Urinary bladder (tissue), 4 donors: ENCODE data around the gene ATP11A. TPM values are rescaled to one million over a fixed set of nuclear protein-coding genes. Genes with fewer than 3 reads are reported as not detected.

Experiments used
- DNase-seq: peaks from one replicate; pipeline ENCODE4 v3.0.0-alpha.2; 2015; ENCODE audit errors: extremely low spot score
- H3K27ac ChIP-seq: one replicate; pipeline ENCODE4 v1.5.1; 2013; ENCODE audit warnings: low read depth, mild to moderate bottlenecking, moderate library complexity
- H3K36me3 ChIP-seq: one replicate; pipeline ENCODE4 v1.6.1; 2013; ENCODE audit warnings: mild to moderate bottlenecking, moderate library complexity; ENCODE audit not compliant: insufficient read depth
- H3K4me1 ChIP-seq: one replicate; pipeline ENCODE4 v1.6.1; 2013; ENCODE audit warnings: mild to moderate bottlenecking, moderate library complexity; ENCODE audit not compliant: insufficient read depth
- H3K4me3 ChIP-seq: one replicate; pipeline ENCODE4 v1.5.1; 2013; ENCODE audit warnings: low read depth, low read length
- WGBS: extraction: QIAGEN DNeasy Blood & Tissue Kit; methylation state at CpG from one replicate; pipeline ENCODE4 v1.1.7; 2013; 5-methylcytosine and 5-hydroxymethylcytosine counted together
- polyA plus RNA-seq: library from polyadenylated mRNA; stranded (reverse); fragments of 200-250 nt; gene quantifications from one replicate; pipeline ENCODE4 v1.2.3, GENCODE V29; 2013
- total RNA-seq: library from RNA; depleted of rRNA; stranded (reverse); fragments of >200 nt; gene quantifications from one replicate; pipeline ENCODE4 v1.2.3, GENCODE V29; 2014
- donor health status: healthy with polysubstance abuse.
- donor health status: healthy.

The ATP11A gene
- total and polyA plus RNA-seq, 2 donors: 11.4 to 26.2 TPM

- no peak for DNase-seq
- H3K27ac ChIP-seq: no peak overlapping the region
- no peaks in the 10 kb centered on the region for H3K4me1 ChIP-seq
- H3K36me3 ChIP-seq: no peaks in the 10 kb centered on the region
- no peak overlapping the region for H3K4me3 ChIP-seq
- WGBS: 70% methylated on average over 17 of the region's 17 CpGs
Measured at GRCh38 chr13:112734696-112735547, 45.1 kb downstream of the ATP11A start.

- 94% methylated on average over 17 of the region's 17 CpGs for WGBS
- Histone ChIP-seq H3K4me3 (no peak overlapping the region), H3K36me3 (no peaks in the 10 kb centered on the region), H3K4me1 (no peaks in the 10 kb centered on the region), H3K27ac (no peak overlapping the region)
- no peak for DNase-seq
Measured at GRCh38 chr13:112735791-112736190, 46.0 kb downstream of the ATP11A start.

DNA sequence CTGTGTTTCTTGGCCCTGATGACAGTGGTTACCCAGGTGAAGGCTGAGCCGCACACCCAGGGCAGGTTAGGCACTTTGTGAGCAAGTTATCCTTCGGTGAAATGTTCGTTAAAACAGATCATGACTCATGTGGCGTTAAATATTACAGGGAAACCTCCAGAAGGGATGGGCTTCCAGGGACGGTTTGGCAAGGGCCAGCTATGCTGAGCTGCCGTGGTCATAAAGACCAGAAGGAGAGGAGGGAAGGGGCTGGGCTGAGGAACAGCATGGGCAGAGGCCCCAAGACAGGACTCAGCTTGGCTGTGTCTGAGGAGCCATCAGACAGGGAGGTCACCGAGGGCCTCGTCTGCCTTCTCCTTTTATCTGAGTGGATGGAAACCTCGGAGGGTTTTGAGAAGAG lies 47.5 kb downstream of the ATP11A start:
- 95% methylated on average over 9 of the region's 9 CpGs for WGBS
- no peaks in the 10 kb centered on the region for H3K4me1 ChIP-seq
- H3K27ac ChIP-seq: no peak overlapping the region
- no peak for DNase-seq
- no peak overlapping the region for H3K4me3 ChIP-seq
- no peaks in the 10 kb centered on the region for H3K36me3 ChIP-seq

GRCh38 chr13:112738606-112739005 lies 48.8 kb downstream of the ATP11A start:
- DNase-seq: no peak
- WGBS: 89% methylated on average over 7 of the region's 7 CpGs
- Histone ChIP-seq H3K4me3 (no peak overlapping the region), H3K27ac (no peak overlapping the region), H3K4me1 (no peaks in the 10 kb centered on the region), H3K36me3 (no peaks in the 10 kb centered on the region)

DNA sequence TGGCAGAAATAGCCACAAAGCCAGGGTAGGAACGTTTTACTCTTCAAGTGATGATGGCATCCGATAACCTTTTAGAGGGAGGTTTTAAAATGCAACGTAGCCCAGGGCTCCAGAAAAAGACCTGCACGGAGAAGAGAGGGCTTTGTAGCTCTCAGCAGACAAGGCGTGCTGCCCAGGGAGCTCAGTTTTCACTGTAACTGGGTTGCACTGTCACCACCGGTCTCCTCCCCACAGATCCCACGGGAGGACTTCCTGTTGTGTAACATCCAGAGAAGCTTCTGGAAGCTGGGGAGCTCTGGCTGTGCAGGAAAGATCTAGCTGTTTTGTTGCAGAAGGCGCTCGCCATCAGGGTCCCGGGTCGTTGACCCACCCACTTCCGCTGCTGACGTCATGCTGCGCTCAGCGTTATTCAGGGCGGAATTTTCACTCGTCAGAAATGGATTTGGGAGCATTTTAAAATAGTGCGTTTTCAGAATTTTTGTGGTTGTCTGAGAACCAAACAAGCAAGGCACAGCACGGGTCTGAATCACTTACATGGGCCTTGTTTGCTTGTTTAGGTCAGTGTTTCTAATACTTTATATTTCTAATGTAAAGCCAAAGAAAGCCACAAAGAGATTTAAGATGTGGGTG lies 50.8 kb downstream of the ATP11A start:
- WGBS: 56% methylated on average over 19 of the region's 19 CpGs
- no peaks in the 10 kb centered on the region for H3K36me3 ChIP-seq
- no peaks in the 10 kb centered on the region for H3K4me1 ChIP-seq
- no peak overlapping the region for H3K4me3 ChIP-seq
- no peak for DNase-seq
- H3K27ac ChIP-seq: peak overlapping the region; percentile 92

GRCh38 chr13:112741185-112741755 lies 51.4 kb downstream of the ATP11A start:
- Histone ChIP-seq H3K4me3 (no peak overlapping the region), H3K36me3 (no peaks in the 10 kb centered on the region), H3K4me1 (no peaks in the 10 kb centered on the region), H3K27ac (peak overlapping the region; percentile 92)
- WGBS: 76% methylated on average over 15 of the region's 15 CpGs
- DNase-seq: no peak

- Histone ChIP-seq H3K4me1 (no peaks in the 10 kb centered on the region), H3K4me3 (no peak overlapping the region), H3K27ac (no peak overlapping the region), H3K36me3 (no peaks in the 10 kb centered on the region)
- 94% methylated on average over 18 of the region's 18 CpGs for WGBS
- DNase-seq: no peak
Measured at GRCh38 chr13:112741835-112742570, 52.2 kb downstream of the ATP11A start.

GRCh38 chr13:112742583-112742982 lies 52.7 kb downstream of the ATP11A start:
- no peaks in the 10 kb centered on the region for H3K36me3 ChIP-seq
- no peak for DNase-seq
- WGBS: 97% methylated on average over 14 of the region's 14 CpGs

DNA sequence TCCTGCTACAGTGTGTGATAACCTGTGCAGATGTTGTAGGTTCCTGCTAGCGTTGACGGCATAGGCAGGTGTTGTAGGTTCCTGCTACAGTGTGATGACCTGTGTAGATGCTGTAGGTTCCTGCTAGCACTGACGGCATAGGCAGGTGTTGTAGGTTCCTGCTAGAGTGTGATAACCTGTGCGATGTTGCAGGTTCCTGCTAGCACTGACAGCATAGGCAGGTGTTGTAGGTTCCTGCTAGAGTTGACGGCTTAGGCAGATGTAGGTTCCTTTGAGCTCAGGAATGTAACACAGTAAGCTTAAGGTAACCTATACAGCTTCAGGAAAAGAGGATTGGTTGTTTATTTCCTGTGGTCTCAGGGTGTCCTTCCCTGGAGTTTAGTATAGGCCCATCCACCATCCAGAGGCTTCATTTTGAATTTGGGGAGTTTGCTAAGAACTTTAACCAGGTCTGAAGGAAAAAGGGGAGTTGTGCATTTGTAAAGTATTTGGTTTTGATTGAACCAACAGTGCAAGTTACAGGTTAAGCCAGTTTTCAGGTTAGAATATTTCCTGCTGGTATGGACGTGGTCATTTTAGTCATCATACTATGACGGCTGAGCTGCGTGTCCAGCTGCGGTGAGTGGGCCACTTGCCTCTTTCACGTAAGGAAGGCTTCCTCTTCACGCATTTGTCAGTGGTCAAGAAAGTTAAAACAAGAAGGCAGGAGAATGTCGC lies 53.8 kb downstream of the ATP11A start:
- no peak overlapping the region for H3K27ac ChIP-seq
- H3K4me1 ChIP-seq: no peaks in the 10 kb centered on the region
- no peak overlapping the region for H3K4me3 ChIP-seq
- 93% methylated on average over 12 of the region's 12 CpGs for WGBS
- no peak for DNase-seq
- H3K36me3 ChIP-seq: no peaks in the 10 kb centered on the region

More at GRCh38 chr13:112742583-112742982, 52.7 kb downstream of the ATP11A start:
- Histone ChIP-seq H3K4me3 (no peak overlapping the region), H3K27ac (no peak overlapping the region), H3K4me1 (no peaks in the 10 kb centered on the region)

DNA sequence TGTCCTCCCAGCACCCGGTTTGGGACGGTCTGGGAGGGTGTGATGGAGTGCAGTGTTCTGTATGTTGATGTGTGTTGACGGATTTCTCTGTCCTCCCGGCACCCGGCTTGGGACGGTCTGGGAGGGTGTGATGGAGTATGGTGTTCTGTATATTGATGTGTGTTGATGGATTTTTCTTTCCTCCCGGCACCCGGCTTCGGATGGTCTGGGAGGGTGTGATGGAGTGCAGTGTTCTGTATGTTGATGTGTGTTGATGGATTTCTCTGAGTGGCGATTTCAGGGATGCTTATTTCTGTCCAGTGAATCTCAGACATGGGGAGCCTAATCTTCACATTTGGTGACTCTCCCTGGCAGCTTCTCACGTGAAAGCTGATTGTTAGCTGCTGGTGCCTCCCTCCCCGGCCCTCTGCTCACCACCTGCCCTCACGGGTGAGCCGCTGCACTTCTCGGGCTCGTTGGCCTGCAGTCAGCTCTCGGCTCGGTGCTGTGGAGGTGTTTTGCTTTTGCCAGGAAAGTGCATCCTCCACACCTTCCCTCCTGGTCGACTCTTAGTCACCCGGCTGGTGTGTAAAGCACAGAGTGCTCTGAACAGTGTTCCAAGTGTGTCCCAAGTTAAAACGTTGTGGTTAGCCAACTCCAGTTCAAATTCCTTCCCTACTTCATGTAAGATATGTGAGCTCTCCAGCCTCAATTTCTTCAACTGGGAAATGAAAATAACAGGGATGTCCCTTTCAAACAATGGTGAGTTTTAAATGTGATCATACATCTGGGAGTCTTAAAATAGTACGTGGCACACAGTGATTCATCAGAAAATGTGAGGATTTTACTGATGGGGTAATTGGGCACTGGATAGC lies 54.6 kb downstream of the ATP11A start:
- Histone ChIP-seq H3K36me3 (no peaks in the 10 kb centered on the region), H3K27ac (no peak overlapping the region), H3K4me3 (no peak overlapping the region), H3K4me1 (no peaks in the 10 kb centered on the region)
- no peak for DNase-seq
- WGBS: 70% methylated on average over 22 of the region's 22 CpGs

DNA sequence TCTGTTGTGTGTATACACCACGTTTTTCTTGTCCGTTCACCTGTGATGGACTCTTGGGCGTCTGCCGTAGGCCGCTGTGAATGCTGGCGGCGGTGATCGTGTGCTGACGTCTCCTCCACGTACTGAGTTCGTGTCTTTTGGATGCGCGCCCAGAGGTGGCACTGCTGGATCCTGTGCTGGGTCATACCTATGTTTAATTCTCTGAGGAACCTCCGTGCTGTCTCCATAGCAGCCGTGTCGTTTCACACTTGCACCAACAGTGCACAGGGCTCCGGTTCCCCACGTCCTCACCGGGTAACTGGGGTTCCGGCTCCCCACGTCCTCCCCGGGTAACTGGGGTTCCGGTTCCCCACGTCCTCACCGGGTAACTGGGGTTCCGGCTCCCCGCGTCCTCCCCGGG lies 56.2 kb downstream of the ATP11A start:
- DNase-seq: no peak
- Histone ChIP-seq H3K27ac (no peak overlapping the region), H3K4me1 (no peaks in the 10 kb centered on the region), H3K4me3 (no peak overlapping the region), H3K36me3 (no peaks in the 10 kb centered on the region)
- WGBS: 95% methylated on average over 29 of the region's 29 CpGs

DNA sequence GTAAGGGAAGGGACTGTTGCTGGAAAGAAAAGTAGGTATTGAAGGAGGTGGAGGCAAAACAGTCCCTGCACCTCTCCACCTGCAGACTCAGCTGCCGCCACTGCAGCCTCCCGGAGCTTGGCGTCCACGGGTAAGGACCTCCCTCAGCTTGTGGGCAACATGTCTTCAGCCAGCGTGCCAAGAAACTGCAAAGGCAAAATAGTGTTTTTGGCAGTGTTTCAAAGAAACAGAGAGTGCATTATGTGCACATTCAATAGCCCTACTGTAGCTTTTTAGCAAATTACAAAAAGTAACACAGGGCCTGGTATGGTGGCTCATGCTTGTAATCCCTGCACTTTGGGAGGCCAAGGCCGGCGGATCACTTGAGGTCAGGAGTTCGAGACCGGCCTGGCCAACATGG lies 57.4 kb downstream of the ATP11A start:
- DNase-seq: no peak
- Histone ChIP-seq H3K27ac (no peak overlapping the region), H3K36me3 (no peaks in the 10 kb centered on the region), H3K4me1 (no peaks in the 10 kb centered on the region), H3K4me3 (no peak overlapping the region)
- 85% methylated on average over 9 of the region's 9 CpGs for WGBS
